ENCODE data around the gene BRIP1. TPM values are rescaled to one million over a fixed set of nuclear protein-coding genes. Genes with fewer than 3 reads are reported as not detected.

Gene BRIP1
- total and polyA plus RNA-seq, 8 donors: 0.31 to 10.8 (median 0.89) TPM; not detected in 1

GRCh38 chr17:61793565-61793964 lies 69.8 kb downstream of the BRIP1 start:
- no peak overlapping the region for H3K27ac ChIP-seq
- H3K9me3 ChIP-seq: no peaks in the 10 kb centered on the region
- TF ChIP-seq POLR2A (IDR thresholded peaks at IDR 0.05) (no peak), EP300 (IDR thresholded peaks at IDR 0.05) (no peak), POLR2AphosphoS5 (IDR thresholded peaks at IDR 0.05) (no peak), CTCF (IDR thresholded peaks at IDR 0.05) (no peak)
- 94 to 99% (median 96%) methylated on average over 3 of the region's 3 CpGs for WGBS, 5 donors
- no peaks in the 10 kb centered on the region for H3K36me3 ChIP-seq
- H3K4me1 ChIP-seq: no peaks in the 10 kb centered on the region
- no peak for DNase-seq
- intact Hi-C loops (cut with DNase I; ENCODE audit: low total_unique reads): no loop called here
- H3K4me3 ChIP-seq: no peak overlapping the region
- H3K27me3 ChIP-seq: no peaks in the 10 kb centered on the region

- no peaks in the 10 kb centered on the region for H3K27me3 ChIP-seq
- H3K9me3 ChIP-seq: no peaks in the 10 kb centered on the region
- H3K27ac ChIP-seq: no peak overlapping the region
- H3K4me1 ChIP-seq: no peaks in the 10 kb centered on the region
- intact Hi-C loops (cut with DNase I; ENCODE audit: low total_unique reads): no loop called here
- no peaks in the 10 kb centered on the region for H3K36me3 ChIP-seq
- no peak for DNase-seq
- no peak for TF ChIP-seq POLR2A (IDR thresholded peaks at IDR 0.05)
- no peak for TF ChIP-seq CTCF (IDR thresholded peaks at IDR 0.05)
- no peak for TF ChIP-seq POLR2AphosphoS5 (IDR thresholded peaks at IDR 0.05)
- TF ChIP-seq EP300 (IDR thresholded peaks at IDR 0.05): no peak
- H3K4me3 ChIP-seq: no peak overlapping the region
Observed at GRCh38 chr17:61789872-61790271, 73.5 kb downstream of the BRIP1 start.

- no peaks in the 10 kb centered on the region for H3K36me3 ChIP-seq
- 88 to 93% (median 90%) methylated on average over 5 of the region's 5 CpGs for WGBS, 5 donors
- no peaks in the 10 kb centered on the region for H3K27me3 ChIP-seq
- no peak overlapping the region for H3K4me3 ChIP-seq
- DNase-seq: no peak
- H3K27ac ChIP-seq: no peak overlapping the region
- TF ChIP-seq POLR2A (IDR thresholded peaks at IDR 0.05) (no peak), CTCF (IDR thresholded peaks at IDR 0.05) (no peak), POLR2AphosphoS5 (IDR thresholded peaks at IDR 0.05) (no peak), EP300 (IDR thresholded peaks at IDR 0.05) (no peak)
- intact Hi-C loops (cut with DNase I; ENCODE audit: low total_unique reads): no loop called here
- no peaks in the 10 kb centered on the region for H3K4me1 ChIP-seq
- H3K9me3 ChIP-seq: no peaks in the 10 kb centered on the region
Observed at GRCh38 chr17:61786088-61786487, 77.2 kb downstream of the BRIP1 start.

GRCh38 chr17:61784510-61784909 lies 78.8 kb downstream of the BRIP1 start:
- Histone ChIP-seq H3K27ac (no peak overlapping the region), H3K4me3 (no peak overlapping the region), H3K36me3 (no peaks in the 10 kb centered on the region), H3K4me1 (no peaks in the 10 kb centered on the region), H3K9me3 (no peaks in the 10 kb centered on the region), H3K27me3 (no peaks in the 10 kb centered on the region)
- intact Hi-C loops (cut with DNase I; ENCODE audit: low total_unique reads): no loop called here
- 92 to 98% (median 94%) methylated on average over 4 of the region's 4 CpGs for WGBS, 5 donors
- no peak for DNase-seq
- TF ChIP-seq CTCF (IDR thresholded peaks at IDR 0.05) (no peak), POLR2AphosphoS5 (IDR thresholded peaks at IDR 0.05) (no peak), EP300 (IDR thresholded peaks at IDR 0.05) (no peak)

Measured in stomach (tissue), 9 donors.